GM12891 (cell line): ENCODE data around the gene HNF4A.

Experiments
- POLR2A ChIP-seq: IDR thresholded peaks from 2 replicates; pipeline ENCODE4 v1.6.1; 2011; ENCODE audit warnings: low read depth, low read length, control low read depth
- POLR2AphosphoS5 ChIP-seq: IDR thresholded peaks from 2 replicates; pipeline ENCODE4 v1.6.1; 2011; ENCODE audit warnings: low read depth, low read length, control low read depth
- SPI1 ChIP-seq: IDR thresholded peaks from 2 replicates; pipeline ENCODE4 v1.6.1; 2011; ENCODE audit warnings: low read depth, low read length, control low read depth
- TAF1 ChIP-seq: IDR thresholded peaks from 2 replicates; pipeline ENCODE4 v1.6.1; 2011; ENCODE audit warnings: low read depth, low read length, control low read depth

DNA sequence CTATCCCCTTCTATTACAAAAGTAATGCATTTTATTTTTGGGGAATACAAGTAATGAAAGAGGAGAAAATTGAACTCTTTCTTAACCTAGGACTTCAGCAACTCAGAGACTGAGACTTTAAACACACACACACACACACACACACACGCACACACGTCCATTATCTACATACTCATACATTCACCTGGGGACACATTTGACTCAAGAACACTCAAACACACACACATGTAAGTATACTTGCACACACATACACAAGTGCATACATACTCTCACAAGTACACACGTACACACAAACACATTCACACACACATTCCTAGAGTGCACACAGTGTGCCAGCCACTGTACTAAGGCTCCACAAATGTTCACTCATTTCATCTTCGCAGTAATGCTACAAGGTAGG, 20.8 kb upstream of the HNF4A start:
- TF ChIP-seq POLR2A: no peak
- no peak for TF ChIP-seq TAF1
- no peak for TF ChIP-seq SPI1
- TF ChIP-seq POLR2AphosphoS5: no peak
